Occipital lobe (tissue), 3 donors: ENCODE data around the gene CAPG. TPM values are rescaled to one million over a fixed set of nuclear protein-coding genes. Genes with fewer than 3 reads are reported as not detected.

ENCODE experiments used
- DNase-seq: peaks from one replicate; lab custom pipeline; 2025; lab: John Stamatoyannopoulos, UW
- small RNA-seq: library from RNA; depleted of rRNA; stranded (forward); fragments of <200 nt; gene quantifications from one replicate; pipeline ENCODE3, GENCODE V24; 2014
- total RNA-seq: library from RNA; depleted of rRNA; stranded (reverse); fragments of >200 nt; gene quantifications from one replicate; pipeline ENCODE4 v1.2.3, GENCODE V29; 2014

The CAPG gene
- total RNA-seq, 1 donor from 2014 or later = 11.1 TPM

DNA sequence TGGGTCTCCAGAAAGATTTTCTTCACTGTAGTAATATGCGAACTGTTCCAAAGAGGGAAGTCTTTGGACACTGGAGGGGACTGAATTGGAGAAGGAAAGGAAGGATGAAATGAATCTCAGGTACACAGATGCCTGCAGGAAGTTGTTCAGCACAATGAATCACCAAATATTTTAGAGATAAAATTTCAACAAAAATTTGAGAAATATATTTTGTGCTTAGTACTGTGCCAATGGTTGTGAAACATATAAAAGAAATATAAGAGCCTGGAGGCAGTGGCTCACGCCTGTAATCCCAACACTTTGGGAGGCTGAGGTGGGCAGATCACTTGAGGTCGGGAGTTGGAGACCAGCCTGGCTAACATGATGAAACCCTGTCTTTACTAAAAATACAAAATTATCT, 52.4 kb downstream of the CAPG start:
- DNase-seq = no peak

DNA sequence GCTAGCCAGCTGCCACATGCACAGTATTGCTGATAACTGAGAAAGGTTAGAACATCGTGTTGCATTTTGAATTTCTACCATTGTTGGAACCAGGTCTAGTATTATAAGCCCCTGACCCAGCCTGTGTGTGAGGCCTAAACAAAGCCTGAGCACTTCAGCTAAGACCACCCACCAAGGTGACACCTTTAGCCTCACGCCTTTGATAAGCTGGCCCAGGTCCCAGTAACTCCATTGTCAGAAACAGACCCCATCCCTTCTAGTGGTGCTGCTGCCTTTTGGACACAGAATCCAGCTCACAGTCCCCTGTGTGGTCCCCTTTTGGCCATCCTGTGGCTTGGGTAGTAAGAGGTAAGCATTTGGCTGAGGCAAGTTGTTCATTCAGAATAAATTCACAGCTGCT, 54.0 kb downstream of the CAPG start:
- DNase-seq = no peak

GRCh38 chr2:85355521-85355920, 54.6 kb downstream of the CAPG start:
- DNase-seq = no peak

- no peak for DNase-seq
Measured at GRCh38 chr2:85355073-85355410, 55.1 kb downstream of the CAPG start.

GRCh38 chr2:85354286-85355072, 55.7 kb downstream of the CAPG start, which contains the start of the genes ELMOD3 and RETSAT:
ELMOD3 (plus strand) TSS chr2:85354769; CDS start chr2:85357199, 2,430 bp downstream.
RETSAT (minus strand) TSS chr2:85354528; CDS start chr2:85354507, 21 bp downstream.
- DNase-seq = peak; percentile 96

GRCh38 chr2:85353876-85354285, 56.3 kb downstream of the CAPG start:
- DNase-seq = no peak

DNA sequence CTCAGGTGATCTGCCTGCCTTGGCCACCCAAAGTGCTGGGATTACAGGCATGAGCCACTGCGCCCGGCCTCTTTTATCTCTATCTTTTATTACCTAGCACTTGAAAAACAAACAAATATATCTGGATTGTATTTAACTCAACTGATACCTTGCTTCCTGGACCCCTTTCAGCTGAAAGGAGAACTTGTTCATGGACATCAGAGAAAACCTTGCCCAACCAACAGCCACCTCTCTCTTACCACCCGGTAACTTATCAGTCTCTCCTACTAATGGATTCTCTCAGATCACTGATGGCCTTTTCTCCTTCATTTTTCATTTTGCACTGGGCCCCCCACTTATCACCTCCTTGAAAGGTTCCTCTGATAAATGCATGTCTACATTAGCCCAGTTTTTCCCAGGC, 62.6 kb downstream of the CAPG start:
- no peak for DNase-seq

Small RNA genes within 50 kb of the gene (small RNA-seq; reads per million reads assigned to genes)
- gene AC062037.1 = not detected
- not detected for gene AC062037.2
- gene RF00019 = not detected
- gene RN7SL113P = not detected
- not detected for gene RN7SL251P

Other genes with a start within 250 kb of the CAPG start
- 34.5 TPM for gene TGOLN2, start 82.4 kb downstream of the CAPG start, total RNA-seq
- gene RETSAT, start 55.8 kb downstream of the CAPG start, total RNA-seq = 14.5 TPM
- 16.8 TPM for gene ELMOD3, start 55.6 kb downstream of the CAPG start, total RNA-seq
- gene SH2D6, start 8.3 kb upstream of the CAPG start, total RNA-seq = 0.47 TPM
- gene MAT2A, start 128.8 kb upstream of the CAPG start, total RNA-seq = 95.1 TPM
- gene GGCX, start 151.1 kb upstream of the CAPG start, total RNA-seq = 32.6 TPM
- gene VAMP8, start 167.2 kb upstream of the CAPG start, total RNA-seq = 0.94 TPM
- 3.6 TPM for gene VAMP5, start 174.1 kb upstream of the CAPG start, total RNA-seq
- gene RNF181, start 185.4 kb upstream of the CAPG start, total RNA-seq = 38.8 TPM
- 4.8 TPM for gene TMEM150A, start 192.3 kb upstream of the CAPG start, total RNA-seq
- gene C2orf68, start 201.7 kb upstream of the CAPG start, total RNA-seq = 27.8 TPM
- 32.8 TPM for gene USP39, start 205.8 kb upstream of the CAPG start, total RNA-seq